ENCODE data around the gene GC.
"Not testable (repeated sequence)": the region's sequence is repeated elsewhere in the genome, so short reads cannot be mapped to it uniquely, and the experiment has no call there.

Gene GC

GRCh38 chr4:71771613-71772012, 12.3 kb downstream of the GC start:
- DNase-seq = no peak
- intact Hi-C loops (cut with DNase I) = no loop called here

GRCh38 chr4:71769434-71769833, 14.4 kb downstream of the GC start:
- DNase-seq = no peak
- intact Hi-C loops (cut with DNase I) = no loop called here

GRCh38 chr4:71768123-71768522, 15.8 kb downstream of the GC start:
- no peak for DNase-seq
- intact Hi-C loops (cut with DNase I) = no loop called here

- no peak for DNase-seq
- intact Hi-C loops (cut with DNase I) = no loop called here
These were observed 18.0 kb downstream of the GC start for GRCh38 chr4:71765821-71766383.

GRCh38 chr4:71765350-71765749, 18.5 kb downstream of the GC start:
- intact Hi-C loops (cut with DNase I) = no loop called here
- DNase-seq = no peak

- no peak for DNase-seq
- intact Hi-C loops (cut with DNase I) = no loop called here
These were observed 31.4 kb downstream of the GC start for GRCh38 chr4:71752383-71753042.

- intact Hi-C loops (cut with DNase I) = no loop called here
- no peak for DNase-seq
These were observed 34.8 kb downstream of the GC start for GRCh38 chr4:71749008-71749594.

- DNase-seq = no peak
- intact Hi-C loops (cut with DNase I) = no loop called here
These were observed 37.5 kb downstream of the GC start for GRCh38 chr4:71746379-71746778.

GRCh38 chr4:71738782-71739181, 45.1 kb downstream of the GC start:
- DNase-seq; intact Hi-C loops (cut with DNase I): not testable (repeated sequence)

- intact Hi-C loops (cut with DNase I) = no loop called here
- DNase-seq = no peak
These were observed 51.2 kb downstream of the GC start for GRCh38 chr4:71732706-71733105.

GRCh38 chr4:71732066-71732465, 51.8 kb downstream of the GC start:
- intact Hi-C loops (cut with DNase I) = no loop called here
- no peak for DNase-seq

GRCh38 chr4:71729856-71730255, 54.0 kb downstream of the GC start:
- no peak for DNase-seq
- intact Hi-C loops (cut with DNase I) = no loop called here

GRCh38 chr4:71713611-71714203, 70.2 kb downstream of the GC start:
- intact Hi-C loops (cut with DNase I) = no loop called here

GRCh38 chr4:71711985-71712348, 71.9 kb downstream of the GC start:
- DNase-seq = no peak
- intact Hi-C loops (cut with DNase I) = no loop called here

More at GRCh38 chr4:71713611-71714203, 70.2 kb downstream of the GC start:
- peak in 6 of 42 donors; percentile 8 to 51 (median 10) for DNase-seq

- DNase-seq = no peak
- intact Hi-C loops (cut with DNase I) = no loop called here
These were observed 72.6 kb downstream of the GC start for GRCh38 chr4:71711044-71711984.

GRCh38 chr4:71709961-71710360, 73.9 kb downstream of the GC start:
- DNase-seq = peak in 1 of 42 donors; percentile 2
- intact Hi-C loops (cut with DNase I) = no loop called here

- intact Hi-C loops (cut with DNase I) = no loop called here
- no peak for DNase-seq
These were observed 85.7 kb downstream of the GC start for GRCh38 chr4:71698141-71698540.

GRCh38 chr4:71697031-71697430, 86.8 kb downstream of the GC start:
- DNase-seq = no peak
- intact Hi-C loops (cut with DNase I) = no loop called here

GRCh38 chr4:71694961-71695360, 88.9 kb downstream of the GC start:
- no peak for DNase-seq
- intact Hi-C loops (cut with DNase I) = no loop called here

GRCh38 chr4:71692963-71693362, 90.9 kb downstream of the GC start:
- DNase-seq = no peak
- intact Hi-C loops (cut with DNase I) = no loop called here
